Neural progenitor cell (in vitro differentiated cells): Measurements from ENCODE around the gene FLVCR2.

Experiments used
- CTCF ChIP-seq: fragments of 200-600 bp; sonication (generic); IDR thresholded peaks from 2 replicates; pipeline ENCODE4 v1.5.1; 2017; ENCODE audit warnings: antibody characterized with exemption, mild to moderate bottlenecking
- EZH2 ChIP-seq: fragments of 200-600 bp; sonication (generic); IDR thresholded peaks from 2 replicates; pipeline ENCODE4 v1.6.1; 2017; ENCODE audit warnings: antibody characterized with exemption, mild to moderate bottlenecking, moderate library complexity
- EZH2phosphoT487 ChIP-seq: fragments of 200-600 bp; sonication (generic); IDR thresholded peaks from 2 replicates; pipeline ENCODE4 v1.6.1; 2017; ENCODE audit warnings: antibody characterized with exemption

GRCh38 chr14:75543786-75544185 is 34.6 kb upstream of the FLVCR2 start:
- TF ChIP-seq EZH2phosphoT487 (no peak), CTCF (no peak), EZH2 (no peak)
